Testis (tissue), 5 donors: ENCODE measurements around the gene BAIAP3. TPM values are rescaled to one million over a fixed set of nuclear protein-coding genes. Genes with fewer than 3 reads are reported as not detected.

ENCODE experiments used
- DNase-seq: peaks from one replicate; pipeline ENCODE4 v3.0.0-alpha.2; 2019
- H3K27ac ChIP-seq, 2 donors: fragments of 200-600 bp; sonication (generic); one replicate each; pipeline ENCODE4 v1.5.1; 2019
- H3K27me3 ChIP-seq: fragments of 200-600 bp; sonication (generic); one replicate; pipeline ENCODE4 v1.5.1; 2019
- H3K36me3 ChIP-seq: fragments of 200-600 bp; sonication (generic); one replicate; pipeline ENCODE4 v1.5.1; 2017; ENCODE audit warnings: low read depth; ENCODE audit errors: missing control alignments
- H3K4me1 ChIP-seq: fragments of 200-600 bp; sonication (generic); one replicate; pipeline ENCODE4 v1.5.1; 2019
- H3K4me3 ChIP-seq, 2 donors: fragments of 200-600 bp; sonication (generic); one replicate each; pipeline ENCODE4 v1.5.1; 2017 to 2019
- H3K9me3 ChIP-seq: fragments of 200-600 bp; sonication (generic); one replicate; pipeline ENCODE4 v1.5.1; 2017
- POLR2A ChIP-seq: fragments of 450-650 bp; IDR thresholded peaks from one replicate; pipeline ENCODE4 v1.6.1; 2017; ENCODE audit warnings: antibody characterized with exemption, mild to moderate bottlenecking, moderate library complexity
- WGBS, 2 donors: methylation state at CpG; one replicate each; pipeline ENCODE4 v1.1.5; 2018; 5-methylcytosine and 5-hydroxymethylcytosine counted together
- intact Hi-C: fragments of 100-400 bp; cut with DNase I; formaldehyde crosslinking; loops from one replicate; pipeline ENCODE4 v1.15.1; 2023; ENCODE audit warnings: low total_unique reads
- long read RNA-seq, 2 donors: transcript quantifications; one replicate each; lab custom pipeline, GENCODE V29; 2026
- polyA plus RNA-seq: library from polyadenylated mRNA; stranded (reverse); fragments of 350-450 nt; fragmentation: Illumina TruSeq; extraction: RNeasy Lipid Tissue Mini Kit (QIAGEN cat#74804); gene quantifications from one replicate; pipeline ENCODE4 v1.2.3, GENCODE V29; 2014; ENCODE audit warnings: low read depth, low replicate concordance; ENCODE audit not compliant: insufficient read depth
- total RNA-seq, 2 donors: library from RNA; depleted of rRNA; stranded (reverse); fragments of >200 nt; gene quantifications; one replicate each; pipeline ENCODE4 v1.2.3, GENCODE V29; 2016
- TF ChIP-seq, protein P1 (sequence below), 3 experiments: fragments of 450-650 bp in 2 of 3; fragments of 200-600 bp in 1 of 3; sonication (generic) in 1 of 3; IDR thresholded peaks; one replicate each; pipeline ENCODE4 v1.5.1; 2016 to 2019; ENCODE audit warnings: antibody characterized with exemption in 3 of 3, mild to moderate bottlenecking in 2 of 3, moderate library complexity in 1 of 3

BAIAP3 gene, protein sequence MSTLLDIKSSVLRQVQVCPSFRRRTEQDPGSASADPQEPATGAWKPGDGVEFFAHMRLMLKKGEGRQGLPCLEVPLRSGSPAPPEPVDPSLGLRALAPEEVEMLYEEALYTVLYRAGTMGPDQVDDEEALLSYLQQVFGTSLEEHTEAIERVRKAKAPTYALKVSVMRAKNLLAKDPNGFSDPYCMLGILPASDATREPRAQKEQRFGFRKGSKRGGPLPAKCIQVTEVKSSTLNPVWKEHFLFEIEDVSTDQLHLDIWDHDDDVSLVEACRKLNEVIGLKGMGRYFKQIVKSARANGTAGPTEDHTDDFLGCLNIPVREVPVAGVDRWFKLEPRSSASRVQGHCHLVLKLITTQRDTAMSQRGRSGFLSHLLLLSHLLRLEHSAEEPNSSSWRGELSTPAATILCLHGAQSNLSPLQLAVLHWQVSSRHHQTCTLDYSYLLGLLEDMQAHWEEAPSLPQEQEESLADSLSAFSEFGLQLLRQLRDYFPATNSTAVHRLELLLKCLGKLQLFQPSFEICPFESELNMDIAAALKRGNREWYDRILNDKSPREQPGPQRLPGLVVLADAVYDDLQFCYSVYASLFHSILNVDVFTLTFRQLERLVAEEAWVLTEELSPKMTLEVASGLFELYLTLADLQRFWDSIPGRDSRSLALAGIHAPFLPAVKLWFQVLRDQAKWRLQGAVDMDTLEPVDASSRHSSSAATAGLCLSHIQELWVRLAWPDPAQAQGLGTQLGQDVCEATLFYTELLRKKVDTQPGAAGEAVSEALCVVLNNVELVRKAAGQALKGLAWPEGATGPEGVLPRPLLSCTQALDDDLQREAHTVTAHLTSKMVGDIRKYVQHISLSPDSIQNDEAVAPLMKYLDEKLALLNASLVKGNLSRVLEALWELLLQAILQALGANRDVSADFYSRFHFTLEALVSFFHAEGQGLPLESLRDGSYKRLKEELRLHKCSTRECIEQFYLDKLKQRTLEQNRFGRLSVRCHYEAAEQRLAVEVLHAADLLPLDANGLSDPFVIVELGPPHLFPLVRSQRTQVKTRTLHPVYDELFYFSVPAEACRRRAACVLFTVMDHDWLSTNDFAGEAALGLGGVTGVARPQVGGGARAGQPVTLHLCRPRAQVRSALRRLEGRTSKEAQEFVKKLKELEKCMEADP
- total RNA-seq: 10 to 100 TPM; 29.8 to 60.4 TPM
- polyA plus RNA-seq: 23.0 TPM
- long read RNA-seq, donor 1, partial matches to known transcripts: 26 of 98 reads
- long read RNA-seq, donor 1, other reads (novel, unspliced or antisense): 72 of 98 reads
- long read RNA-seq, donor 2, partial matches to known transcripts: 5 of 40 reads
- long read RNA-seq, donor 2, other reads (novel, unspliced or antisense): 35 of 40 reads

DNA sequence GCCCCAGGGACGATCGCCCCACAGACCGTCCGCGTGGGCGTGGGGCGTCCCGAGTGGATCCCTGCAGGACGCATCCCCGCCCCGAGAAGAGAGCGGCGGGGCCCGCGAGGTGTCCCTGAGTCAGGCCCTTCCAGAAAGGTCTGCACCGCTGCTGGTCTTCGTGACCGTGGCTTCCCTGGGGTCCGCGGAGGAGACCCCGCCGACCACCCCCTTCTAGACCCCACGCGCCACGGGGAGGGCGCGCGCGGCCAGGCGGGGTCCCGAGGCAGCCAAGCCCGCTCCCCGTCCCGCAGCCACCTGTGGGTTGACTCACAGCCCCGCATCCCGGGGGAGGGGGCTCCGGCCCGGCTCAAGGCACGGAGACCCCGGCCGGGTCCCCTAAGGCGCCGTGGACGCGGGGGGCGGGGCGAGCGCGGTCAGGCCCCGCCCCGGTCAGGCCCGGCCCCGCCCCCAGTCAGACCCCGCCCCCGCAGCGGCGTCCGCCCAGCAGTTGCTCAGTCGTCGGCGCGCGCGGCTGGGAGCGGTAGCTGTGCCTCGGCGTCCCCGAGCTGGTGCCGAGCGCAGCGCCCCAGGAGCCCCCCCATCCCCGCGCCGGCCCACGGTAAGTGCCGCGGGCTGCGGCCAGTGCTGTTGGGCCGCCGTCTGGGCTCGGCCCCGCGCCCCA is at the start of gene BAIAP3:
Gene BAIAP3, plus strand, starts transcription at position 497 of the 664 bp plus-strand sequence. CDS start 4,905 bp downstream, outside the sequence.
- 1% methylated on average over 43 of the region's 83 CpGs; no CpG with 5 or more reads in 1 of the 2 donors for WGBS, 2 donors
- Histone ChIP-seq H3K27ac (no peak within 1 kb of the TSS), H3K27me3 (no peaks in the 10 kb centered on the region), H3K36me3 (no peaks in the 10 kb centered on the region), H3K4me1 (peaks cover 16% of the 10 kb centered on the region), H3K4me3 (peak within 1 kb of the TSS; percentile 49 to 53), H3K9me3 (no peaks in the 10 kb centered on the region)
- TF ChIP-seq, protein P1, sequence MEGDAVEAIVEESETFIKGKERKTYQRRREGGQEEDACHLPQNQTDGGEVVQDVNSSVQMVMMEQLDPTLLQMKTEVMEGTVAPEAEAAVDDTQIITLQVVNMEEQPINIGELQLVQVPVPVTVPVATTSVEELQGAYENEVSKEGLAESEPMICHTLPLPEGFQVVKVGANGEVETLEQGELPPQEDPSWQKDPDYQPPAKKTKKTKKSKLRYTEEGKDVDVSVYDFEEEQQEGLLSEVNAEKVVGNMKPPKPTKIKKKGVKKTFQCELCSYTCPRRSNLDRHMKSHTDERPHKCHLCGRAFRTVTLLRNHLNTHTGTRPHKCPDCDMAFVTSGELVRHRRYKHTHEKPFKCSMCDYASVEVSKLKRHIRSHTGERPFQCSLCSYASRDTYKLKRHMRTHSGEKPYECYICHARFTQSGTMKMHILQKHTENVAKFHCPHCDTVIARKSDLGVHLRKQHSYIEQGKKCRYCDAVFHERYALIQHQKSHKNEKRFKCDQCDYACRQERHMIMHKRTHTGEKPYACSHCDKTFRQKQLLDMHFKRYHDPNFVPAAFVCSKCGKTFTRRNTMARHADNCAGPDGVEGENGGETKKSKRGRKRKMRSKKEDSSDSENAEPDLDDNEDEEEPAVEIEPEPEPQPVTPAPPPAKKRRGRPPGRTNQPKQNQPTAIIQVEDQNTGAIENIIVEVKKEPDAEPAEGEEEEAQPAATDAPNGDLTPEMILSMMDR (IDR thresholded peaks at IDR 0.05): no peak
- TF ChIP-seq POLR2A: no peak
- intact Hi-C loops: no loop called here
- peak; percentile 60 for DNase-seq

DNA sequence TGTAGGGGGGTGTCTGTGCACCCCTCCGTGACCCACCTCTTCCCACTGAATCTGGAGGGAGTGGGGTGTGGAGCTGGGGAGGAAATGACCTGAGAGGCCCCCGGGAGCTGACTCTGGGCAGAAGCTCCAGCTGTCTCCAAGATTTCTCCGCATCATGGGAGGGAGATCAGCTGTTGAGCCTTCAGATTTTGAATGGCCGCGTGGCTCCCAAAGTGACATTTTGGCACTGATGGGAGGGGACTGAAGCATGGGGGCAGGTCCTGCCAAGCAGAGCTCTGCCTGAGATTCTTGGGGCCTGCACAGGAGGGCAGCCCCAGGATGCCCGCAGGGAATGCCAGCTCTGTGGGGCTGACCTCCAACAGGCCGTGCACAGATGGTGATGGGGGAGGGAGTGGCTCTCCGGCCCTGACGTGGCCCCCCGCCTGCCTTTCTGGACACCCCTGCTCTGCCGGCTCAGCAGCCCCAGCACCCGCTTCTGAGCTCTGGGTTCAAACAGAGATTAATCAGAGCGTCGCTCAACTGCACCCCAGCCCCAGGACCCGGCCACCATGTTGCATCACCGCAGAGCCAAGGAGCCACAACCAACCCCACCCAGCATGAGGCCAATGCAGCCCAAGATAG is 49.3 kb upstream of the BAIAP3 start:
- H3K27me3 ChIP-seq: no peaks in the 10 kb centered on the region

DNA sequence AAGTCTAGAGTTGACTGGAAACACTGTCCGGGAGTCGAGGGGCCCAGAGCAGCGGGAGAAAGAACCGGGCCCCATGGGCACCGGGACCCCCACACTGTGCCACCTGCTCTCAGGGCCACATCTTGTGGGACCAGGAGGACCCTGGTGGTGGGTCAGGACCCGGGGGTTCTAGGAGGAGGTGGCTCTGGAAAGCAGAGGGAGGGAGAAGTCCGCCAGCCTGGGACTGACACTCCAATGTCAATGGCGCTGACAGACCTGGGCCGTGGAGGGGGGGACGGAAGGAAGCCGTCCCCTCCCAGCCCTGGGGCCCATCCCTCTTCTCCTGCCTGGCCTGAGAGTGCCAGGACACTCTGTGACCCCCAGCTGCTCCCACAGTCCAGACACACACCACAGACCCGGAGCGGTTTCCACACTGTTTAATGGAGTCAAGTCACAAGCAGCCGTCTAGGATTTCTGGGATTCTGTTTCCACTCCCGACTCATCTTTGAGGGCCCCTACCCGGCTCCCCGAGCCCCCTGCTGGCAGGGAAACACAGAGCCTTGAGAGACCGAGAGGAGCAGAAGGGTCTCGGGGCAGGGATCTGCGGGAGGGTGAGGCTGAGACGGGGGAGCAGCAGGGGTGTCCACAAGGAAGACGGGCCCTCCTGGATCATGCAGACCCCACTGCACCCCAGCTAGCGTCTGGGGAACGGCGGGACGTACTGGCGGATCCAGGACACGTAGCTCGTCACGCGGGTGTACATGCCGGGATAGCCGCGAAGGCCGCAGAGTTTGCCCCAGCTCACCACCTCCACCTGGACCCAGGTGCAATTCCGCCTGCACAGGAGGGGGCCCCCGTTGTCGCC is 47.6 kb upstream of the BAIAP3 start:
- intact Hi-C loops: no loop called here
- no peaks in the 10 kb centered on the region for H3K9me3 ChIP-seq
- 80% methylated on average over 36 to 38 of the region's 38 CpGs for WGBS, 2 donors
- no peak for DNase-seq
- no peak overlapping the region for H3K27ac ChIP-seq
- H3K4me3 ChIP-seq: no peak overlapping the region
- TF ChIP-seq, protein P1 (IDR thresholded peaks at IDR 0.05): no peak
- no peak for TF ChIP-seq POLR2A
- H3K4me1 ChIP-seq: peaks cover 13% of the 10 kb centered on the region
- H3K36me3 ChIP-seq: no peaks in the 10 kb centered on the region
- no peaks in the 10 kb centered on the region for H3K27me3 ChIP-seq

More for the DNA sequence above, 49.3 kb upstream of the BAIAP3 start:
- no peaks in the 10 kb centered on the region for H3K9me3 ChIP-seq
- intact Hi-C loops: no loop called here
- WGBS, 2 donors: 80 to 93% methylated on average over 8 to 14 of the region's 16 CpGs
- no peak overlapping the region for H3K4me3 ChIP-seq
- H3K36me3 ChIP-seq: no peaks in the 10 kb centered on the region
- DNase-seq: no peak
- no peak for TF ChIP-seq POLR2A
- TF ChIP-seq, protein P1 (IDR thresholded peaks at IDR 0.05): no peak
- peaks cover 13% of the 10 kb centered on the region for H3K4me1 ChIP-seq
- H3K27ac ChIP-seq: no peak overlapping the region
